HG03558 (cell line): ENCODE data around the gene BCL2L12.

Source experiments
- ATAC-seq: cut with Tn5 transposase; IDR thresholded peaks from one replicate; pipeline ENCODE4 v1.9.1; 2021; ENCODE audit warnings: moderate number of reproducible peaks; ENCODE audit not compliant: unreplicated experiment; ENCODE audit errors: extremely low read depth

The BCL2L12 gene

GRCh38 chr19:49682274-49682673 is 16.5 kb downstream of the BCL2L12 start:
- ATAC-seq = no peak

DNA sequence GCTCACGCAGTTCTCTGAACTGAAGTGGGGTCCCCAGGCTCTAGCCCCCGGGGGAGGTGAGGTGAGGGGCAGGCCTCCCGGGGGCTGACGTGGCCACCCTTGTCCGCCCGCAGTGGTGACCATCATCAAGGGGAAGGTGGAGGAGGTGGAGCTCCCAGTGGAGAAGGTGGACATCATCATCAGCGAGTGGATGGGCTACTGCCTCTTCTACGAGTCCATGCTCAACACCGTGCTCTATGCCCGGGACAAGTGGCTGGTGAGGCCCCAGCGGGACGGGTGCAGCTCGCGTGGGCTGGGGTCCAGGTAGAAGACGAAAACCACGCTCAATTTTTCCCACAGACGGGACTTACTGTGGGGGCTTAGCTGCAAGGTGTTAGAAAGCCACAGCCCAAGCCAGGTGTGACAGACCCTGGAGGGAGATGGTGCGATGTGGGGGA is 18.1 kb downstream of the BCL2L12 start:
- ATAC-seq = no peak

DNA sequence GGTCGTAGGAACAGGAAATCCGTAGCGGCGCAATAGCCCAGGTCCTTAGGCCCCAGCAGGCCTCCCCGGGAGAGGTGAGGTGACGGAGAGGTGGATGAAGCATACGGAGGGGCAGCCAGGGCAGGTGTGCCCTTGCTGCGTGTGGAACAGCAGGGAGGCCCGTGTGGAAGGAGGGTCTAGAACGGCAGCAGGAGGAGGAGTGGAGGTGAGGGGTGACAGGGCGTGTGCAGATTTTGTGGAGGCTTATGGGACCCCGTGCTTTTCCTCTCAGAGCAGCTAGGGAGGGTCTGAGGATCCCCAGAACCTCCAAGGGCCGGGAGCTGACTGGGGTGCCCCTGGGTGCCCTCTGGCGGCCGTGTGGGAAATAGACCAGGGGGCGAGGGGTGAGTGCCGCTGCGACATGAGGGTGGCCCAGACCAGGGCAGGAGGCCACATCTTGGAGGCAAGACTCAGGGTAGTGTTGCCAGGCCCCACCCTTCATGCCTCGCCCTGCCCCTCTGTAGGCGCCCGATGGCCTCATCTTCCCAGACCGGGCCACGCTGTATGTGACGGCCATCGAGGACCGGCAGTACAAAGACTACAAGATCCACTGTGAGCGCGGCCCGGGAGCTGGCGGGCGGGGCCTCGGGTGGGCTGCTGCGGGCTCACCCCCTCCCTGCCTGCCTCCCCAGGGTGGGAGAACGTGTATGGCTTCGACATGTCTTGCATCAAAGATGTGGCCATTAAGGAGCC is 18.7 kb downstream of the BCL2L12 start:
- no peak for ATAC-seq

GRCh38 chr19:49684983-49685553 is 19.3 kb downstream of the BCL2L12 start:
- no peak for ATAC-seq

DNA sequence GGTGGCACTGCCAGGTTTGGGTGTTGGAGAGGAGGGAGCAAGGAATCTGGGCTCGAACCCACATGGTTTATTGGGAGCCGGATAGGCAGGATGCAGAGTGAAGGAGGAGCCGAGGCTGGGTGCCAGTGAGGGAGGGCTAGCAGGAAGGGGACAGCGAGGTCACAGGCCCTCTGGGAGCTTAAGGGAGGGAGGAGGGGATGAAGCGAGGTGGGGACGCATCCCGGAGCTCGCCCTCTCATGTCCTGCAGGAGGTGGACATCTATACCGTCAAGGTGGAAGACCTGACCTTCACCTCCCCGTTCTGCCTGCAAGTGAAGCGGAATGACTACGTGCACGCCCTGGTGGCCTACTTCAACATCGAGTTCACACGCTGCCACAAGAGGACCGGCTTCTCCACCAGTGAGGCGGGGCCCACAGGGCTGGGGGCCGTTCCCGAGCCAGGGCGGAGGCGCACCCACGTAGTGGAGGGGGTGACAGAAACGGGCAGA is 20.2 kb downstream of the BCL2L12 start:
- ATAC-seq = no peak

DNA sequence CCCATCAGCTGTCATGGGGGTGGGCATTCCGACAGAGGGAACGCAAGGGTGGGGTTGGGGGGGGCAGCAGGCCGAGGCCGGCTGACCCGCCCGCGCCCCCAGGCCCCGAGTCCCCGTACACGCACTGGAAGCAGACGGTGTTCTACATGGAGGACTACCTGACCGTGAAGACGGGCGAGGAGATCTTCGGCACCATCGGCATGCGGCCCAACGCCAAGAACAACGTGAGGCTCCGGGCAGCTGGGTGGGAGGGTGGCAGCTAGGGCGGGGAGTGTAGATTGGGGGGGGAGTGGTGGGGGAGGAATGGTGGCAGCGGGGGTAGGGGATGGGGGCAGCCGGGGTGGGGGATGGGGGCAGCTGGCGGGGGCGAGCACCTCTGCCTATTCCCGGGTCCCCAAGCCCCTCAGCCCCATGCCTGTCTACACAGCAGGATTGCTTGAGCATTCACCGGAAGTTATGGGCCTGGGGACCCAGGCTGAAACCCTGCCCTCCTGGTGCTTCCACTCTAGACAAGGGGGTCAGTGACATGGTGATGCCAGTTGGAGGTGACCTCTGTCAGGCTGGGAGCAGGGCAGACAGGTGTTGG is 20.9 kb downstream of the BCL2L12 start:
- no peak for ATAC-seq

DNA sequence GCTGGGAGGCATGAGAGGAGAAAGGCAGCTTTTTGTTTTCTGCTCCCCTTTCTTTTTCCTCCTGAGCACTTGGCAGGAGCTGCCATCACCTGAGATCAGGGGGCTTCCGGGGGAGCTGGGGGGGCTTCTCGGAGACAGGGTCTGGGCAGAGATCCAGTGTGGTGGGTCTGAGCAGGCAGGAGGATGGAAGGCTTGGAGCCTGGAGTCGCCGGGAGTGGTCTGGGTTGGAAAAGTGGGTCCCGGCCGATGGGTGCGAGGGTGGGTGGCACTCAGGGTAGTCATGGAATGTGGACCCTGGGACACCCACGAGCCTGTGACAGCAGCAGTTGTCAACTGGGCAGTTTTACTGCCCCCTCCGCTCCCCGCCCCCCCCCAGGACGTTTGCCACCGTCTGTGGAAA is 21.4 kb downstream of the BCL2L12 start:
- no peak for ATAC-seq

DNA sequence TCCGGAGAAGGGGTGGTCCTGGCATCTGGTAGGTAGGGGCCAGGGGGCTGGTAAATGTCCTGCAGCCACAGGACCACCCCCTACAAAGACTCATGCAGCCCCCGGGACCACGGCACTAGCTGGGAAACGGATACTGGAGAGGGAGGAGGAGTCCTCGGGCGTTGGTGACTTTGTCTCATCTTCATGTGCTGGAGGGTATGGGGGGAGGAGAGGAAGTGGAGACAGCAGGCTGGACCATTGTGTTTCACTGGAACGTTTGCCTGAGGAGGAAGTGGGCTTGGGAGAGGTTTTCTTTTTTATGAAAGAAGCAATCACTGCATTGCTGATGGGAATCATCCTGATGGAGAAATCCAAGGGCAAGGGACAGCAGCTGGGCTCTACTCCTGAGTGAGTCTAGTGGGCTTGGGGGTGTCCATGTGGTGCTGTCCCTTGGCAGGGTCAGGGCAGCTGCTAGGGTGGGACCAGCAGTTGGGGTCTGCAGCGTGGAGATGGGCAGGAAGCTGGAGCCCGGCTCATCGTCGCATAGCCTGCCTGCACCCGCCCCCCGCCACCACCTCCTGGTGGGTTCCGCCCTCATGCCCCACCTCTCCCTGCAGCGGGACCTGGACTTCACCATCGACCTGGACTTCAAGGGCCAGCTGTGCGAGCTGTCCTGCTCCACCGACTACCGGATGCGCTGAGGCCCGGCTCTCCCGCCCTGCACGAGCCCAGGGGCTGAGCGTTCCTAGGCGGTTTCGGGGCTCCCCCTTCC is 22.0 kb downstream of the BCL2L12 start:
- no peak for ATAC-seq

GRCh38 chr19:49688531-49689132 is 22.9 kb downstream of the BCL2L12 start:
- no peak for ATAC-seq

GRCh38 chr19:49689133-49690078 is 23.7 kb downstream of the BCL2L12 start, which contains the start of gene ADM5:
TSS of gene ADM5 (plus strand) at chr19:49689594. CDS start at chr19:49689838, 244 bp downstream.
- ATAC-seq = no peak

GRCh38 chr19:49690079-49690655 is 24.4 kb downstream of the BCL2L12 start:
- ATAC-seq = no peak

DNA sequence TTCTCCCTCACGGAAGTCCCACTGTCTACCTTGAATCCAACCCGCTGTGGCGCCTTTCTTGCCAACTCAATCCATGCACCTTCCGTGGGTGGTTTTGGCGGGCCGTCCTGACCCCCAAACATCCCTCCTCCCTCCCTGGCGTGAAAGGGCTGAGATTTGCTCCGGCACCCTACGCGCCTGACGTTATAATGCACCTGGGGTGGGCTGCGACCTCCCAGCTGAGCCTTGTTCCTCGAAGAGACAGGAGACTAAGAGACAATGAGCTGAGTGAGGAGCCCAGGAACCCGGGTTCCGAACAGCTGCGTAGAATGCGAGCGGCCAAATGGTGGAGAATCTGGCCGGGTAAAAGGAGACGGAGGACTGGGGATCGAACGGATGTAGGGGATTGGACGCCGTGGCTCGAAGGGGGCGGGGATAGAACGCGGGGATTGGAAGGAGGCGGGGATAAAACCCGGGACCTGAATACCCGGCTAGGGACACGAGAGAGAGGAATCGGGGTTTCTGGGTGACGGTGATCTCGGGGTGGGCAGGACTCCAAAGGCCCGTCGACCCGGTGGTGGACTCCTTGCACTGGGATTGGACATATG is 25.0 kb downstream of the BCL2L12 start, which contains the start of gene CPT1C:
Gene CPT1C, plus strand, starts transcription at position 461 of the 587 bp plus-strand sequence. CDS start 1,137 bp downstream, outside the sequence.
- no peak for ATAC-seq

DNA sequence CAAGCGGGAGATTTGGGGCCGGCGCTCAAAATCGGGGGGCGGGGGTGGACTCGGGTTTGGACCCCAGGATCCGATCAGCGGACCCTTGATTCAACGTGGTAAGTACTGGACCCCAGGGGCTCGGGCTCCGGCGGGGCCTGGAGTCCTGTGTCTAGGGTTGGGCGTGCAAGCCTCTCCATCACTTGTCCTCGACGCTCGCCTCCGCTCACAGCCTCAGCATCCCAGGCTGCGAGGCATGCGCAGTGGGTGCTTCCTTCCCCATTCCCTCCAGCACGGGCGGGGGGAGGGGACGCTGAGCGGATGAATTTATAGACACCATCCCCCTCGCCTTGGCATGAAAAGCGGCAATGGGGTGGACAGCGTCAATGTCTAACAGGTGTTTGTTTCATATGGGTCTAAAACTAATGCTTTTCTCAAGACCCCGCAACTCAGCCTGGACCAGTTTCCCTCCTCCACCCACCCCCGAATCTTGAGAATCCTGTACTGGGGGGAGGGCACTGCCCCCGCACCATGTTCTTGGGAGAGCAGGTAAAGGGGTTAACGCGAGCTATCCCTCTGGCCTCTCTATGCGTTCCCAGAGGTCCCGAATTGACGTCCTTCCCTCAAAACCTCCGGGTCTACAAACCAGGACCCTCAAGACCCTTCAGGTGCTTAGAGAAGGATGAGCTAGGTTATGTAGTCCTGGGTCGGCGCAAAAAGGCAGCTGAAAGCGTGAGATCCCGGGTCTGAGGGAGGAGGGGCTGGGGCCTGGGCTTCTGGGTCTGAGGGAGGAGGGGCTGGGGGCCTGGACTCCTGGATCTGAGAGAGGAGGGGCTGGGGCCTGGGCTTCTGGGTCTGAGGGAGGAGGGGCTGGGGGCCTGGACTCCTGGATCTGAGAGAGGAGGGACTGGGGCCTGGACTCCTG is 25.8 kb downstream of the BCL2L12 start:
- no peak for ATAC-seq

DNA sequence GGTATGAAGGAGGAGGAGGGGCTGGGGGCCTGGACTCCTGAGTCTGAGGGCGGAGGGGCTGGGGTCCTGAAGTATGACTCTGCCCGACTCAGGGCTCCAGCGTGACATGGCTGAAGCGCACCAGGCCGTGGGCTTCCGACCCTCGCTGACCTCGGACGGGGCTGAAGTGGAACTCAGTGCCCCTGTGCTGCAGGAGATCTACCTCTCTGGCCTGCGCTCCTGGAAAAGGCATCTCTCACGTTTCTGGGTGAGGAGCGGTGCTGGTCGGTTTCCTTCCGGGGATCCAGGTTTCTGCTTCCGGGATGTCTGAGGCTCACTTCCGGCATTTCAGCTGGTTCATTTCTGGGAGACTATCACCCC is 26.4 kb downstream of the BCL2L12 start:
- ATAC-seq = no peak

DNA sequence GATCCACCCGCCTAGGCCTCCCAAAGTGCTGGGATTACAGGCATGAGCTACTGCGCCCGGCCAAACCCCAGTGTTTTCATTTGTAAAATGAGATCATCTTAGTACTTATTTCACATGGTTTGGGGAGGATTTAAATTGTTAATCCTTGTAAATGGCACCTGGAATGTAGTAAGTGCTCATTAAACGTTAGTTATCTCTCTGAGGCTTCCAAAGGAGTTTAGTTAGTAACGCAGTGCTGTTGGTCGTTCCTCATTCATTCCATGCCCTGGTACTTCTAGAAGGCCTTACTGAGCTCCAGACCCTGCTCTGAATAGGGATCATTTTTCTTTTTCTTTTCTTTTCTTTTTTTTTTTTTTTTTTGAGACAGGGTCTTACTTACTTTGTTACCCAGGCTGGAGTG is 30.4 kb downstream of the BCL2L12 start:
- no peak for ATAC-seq

DNA sequence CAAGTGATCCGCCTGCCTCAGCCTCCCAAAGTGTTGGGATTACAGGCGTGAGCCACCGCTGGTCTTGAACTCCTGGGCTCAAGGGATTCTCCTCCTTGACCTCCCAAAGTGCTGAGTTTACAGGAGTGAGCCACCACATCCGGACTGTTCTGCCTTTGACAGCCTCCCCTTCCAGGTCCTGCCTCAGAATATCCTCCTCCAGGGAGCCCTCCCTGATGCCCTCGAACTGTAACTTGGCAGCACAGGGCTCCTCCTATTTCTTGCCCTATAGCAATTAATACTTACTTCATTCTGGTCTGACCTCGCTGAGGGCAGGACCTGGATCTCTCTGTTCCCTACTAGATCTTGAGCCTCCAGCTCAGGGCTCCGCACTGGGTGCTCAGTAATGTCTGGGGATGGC is 31.1 kb downstream of the BCL2L12 start:
- ATAC-seq = no peak

- no peak for ATAC-seq
These were observed 33.6 kb downstream of the BCL2L12 start for GRCh38 chr19:49699364-49699763.

GRCh38 chr19:49700563-49700962 is 34.8 kb downstream of the BCL2L12 start:
- no peak for ATAC-seq
